Parathyroid adenoma (tissue), 2 donors: ENCODE data around the gene PRDM13.
A peak's percentile ranks its signal among the peaks of the same experiment; 100 is the strongest.

Experiments
- H2AFZ ChIP-seq: fragments of 300-600 bp; sonication (generic); one replicate; pipeline ENCODE4 v1.7.0; 2017; ENCODE audit warnings: antibody characterized with exemption, mild to moderate bottlenecking
- H3K27ac ChIP-seq: fragments of 300-600 bp; sonication (generic); one replicate; pipeline ENCODE4 v1.7.0; 2017
- H3K27me3 ChIP-seq: fragments of 300-600 bp; sonication (generic); one replicate; pipeline ENCODE4 v1.7.0; 2017; ENCODE audit warnings: low read length; ENCODE audit not compliant: control insufficient read depth, insufficient read depth
- H3K36me3 ChIP-seq: fragments of 300-600 bp; sonication (generic); one replicate; pipeline ENCODE4 v1.7.0; 2017; ENCODE audit warnings: low read length; ENCODE audit not compliant: control insufficient read depth, insufficient read depth
- H3K4me1 ChIP-seq: fragments of 300-600 bp; sonication (generic); one replicate; pipeline ENCODE4 v1.7.0; 2017; ENCODE audit warnings: control low read depth
- H3K4me2 ChIP-seq: fragments of 300-600 bp; sonication (generic); one replicate; pipeline ENCODE4 v1.7.0; 2017; ENCODE audit warnings: low read length
- H3K4me3 ChIP-seq: fragments of 300-600 bp; sonication (generic); one replicate; pipeline ENCODE4 v1.7.0; 2017; ENCODE audit warnings: low read depth, low read length
- H3K79me2 ChIP-seq: fragments of 300-600 bp; sonication (generic); one replicate; pipeline ENCODE4 v1.7.0; 2017; ENCODE audit warnings: control low read depth
- H3K9ac ChIP-seq: fragments of 300-600 bp; sonication (generic); one replicate; pipeline ENCODE4 v1.7.0; 2017; ENCODE audit warnings: mild to moderate bottlenecking
- H3K9me3 ChIP-seq: fragments of 300-600 bp; sonication (generic); one replicate; pipeline ENCODE4 v1.7.0; 2017; ENCODE audit warnings: low read length; ENCODE audit not compliant: control insufficient read depth
- TF ChIP-seq, protein P1 (sequence below): fragments of 300-600 bp; sonication (generic); IDR thresholded peaks from one replicate; pipeline ENCODE4 v1.7.0; 2017; ENCODE audit warnings: antibody characterized with exemption, mild to moderate bottlenecking
- donor health status: primary hyperparathyroidism.

Gene PRDM13

GRCh38 chr6:99568103-99568933 is 38.3 kb upstream of the PRDM13 start, which contains the start of gene CCNC:
TSS of gene CCNC (minus strand) at chr6:99568660. CDS start at chr6:99568527, 133 bp downstream.
- peaks cover 14% of the 10 kb centered on the region for H3K79me2 ChIP-seq
- peak within 1 kb of the TSS; percentile 96 for H3K9ac ChIP-seq
- peak within 1 kb of the TSS; percentile 94 for H2AFZ ChIP-seq
- H3K27me3 ChIP-seq: no peaks in the 10 kb centered on the region
- TF ChIP-seq, protein P1, sequence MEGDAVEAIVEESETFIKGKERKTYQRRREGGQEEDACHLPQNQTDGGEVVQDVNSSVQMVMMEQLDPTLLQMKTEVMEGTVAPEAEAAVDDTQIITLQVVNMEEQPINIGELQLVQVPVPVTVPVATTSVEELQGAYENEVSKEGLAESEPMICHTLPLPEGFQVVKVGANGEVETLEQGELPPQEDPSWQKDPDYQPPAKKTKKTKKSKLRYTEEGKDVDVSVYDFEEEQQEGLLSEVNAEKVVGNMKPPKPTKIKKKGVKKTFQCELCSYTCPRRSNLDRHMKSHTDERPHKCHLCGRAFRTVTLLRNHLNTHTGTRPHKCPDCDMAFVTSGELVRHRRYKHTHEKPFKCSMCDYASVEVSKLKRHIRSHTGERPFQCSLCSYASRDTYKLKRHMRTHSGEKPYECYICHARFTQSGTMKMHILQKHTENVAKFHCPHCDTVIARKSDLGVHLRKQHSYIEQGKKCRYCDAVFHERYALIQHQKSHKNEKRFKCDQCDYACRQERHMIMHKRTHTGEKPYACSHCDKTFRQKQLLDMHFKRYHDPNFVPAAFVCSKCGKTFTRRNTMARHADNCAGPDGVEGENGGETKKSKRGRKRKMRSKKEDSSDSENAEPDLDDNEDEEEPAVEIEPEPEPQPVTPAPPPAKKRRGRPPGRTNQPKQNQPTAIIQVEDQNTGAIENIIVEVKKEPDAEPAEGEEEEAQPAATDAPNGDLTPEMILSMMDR: no peak
- peak within 1 kb of the TSS; percentile 82 for H3K4me2 ChIP-seq
- H3K9me3 ChIP-seq: no peaks in the 10 kb centered on the region
- H3K27ac ChIP-seq: peak within 1 kb of the TSS; percentile 72
- H3K4me1 ChIP-seq: no peaks in the 10 kb centered on the region
- H3K4me3 ChIP-seq: peak within 1 kb of the TSS; percentile 95
- H3K36me3 ChIP-seq: no peaks in the 10 kb centered on the region

GRCh38 chr6:99573980-99574617 is 32.5 kb upstream of the PRDM13 start:
- Histone ChIP-seq H3K79me2 (no peaks in the 10 kb centered on the region), H3K27me3 (no peaks in the 10 kb centered on the region), H3K4me1 (no peaks in the 10 kb centered on the region), H2AFZ (no peak overlapping the region), H3K4me3 (no peak overlapping the region), H3K9me3 (no peaks in the 10 kb centered on the region), H3K4me2 (no peak overlapping the region), H3K9ac (no peak overlapping the region), H3K27ac (no peak overlapping the region), H3K36me3 (no peaks in the 10 kb centered on the region)
- TF ChIP-seq, protein P1: no peak

- Histone ChIP-seq H2AFZ (no peak overlapping the region), H3K27ac (no peak overlapping the region), H3K4me3 (no peak overlapping the region), H3K36me3 (no peaks in the 10 kb centered on the region), H3K9me3 (no peaks in the 10 kb centered on the region), H3K79me2 (no peaks in the 10 kb centered on the region), H3K4me2 (no peak overlapping the region), H3K4me1 (no peaks in the 10 kb centered on the region), H3K27me3 (no peaks in the 10 kb centered on the region), H3K9ac (no peak overlapping the region)
- TF ChIP-seq, protein P1: no peak
Observed at GRCh38 chr6:99575544-99576227, 30.9 kb upstream of the PRDM13 start.

DNA sequence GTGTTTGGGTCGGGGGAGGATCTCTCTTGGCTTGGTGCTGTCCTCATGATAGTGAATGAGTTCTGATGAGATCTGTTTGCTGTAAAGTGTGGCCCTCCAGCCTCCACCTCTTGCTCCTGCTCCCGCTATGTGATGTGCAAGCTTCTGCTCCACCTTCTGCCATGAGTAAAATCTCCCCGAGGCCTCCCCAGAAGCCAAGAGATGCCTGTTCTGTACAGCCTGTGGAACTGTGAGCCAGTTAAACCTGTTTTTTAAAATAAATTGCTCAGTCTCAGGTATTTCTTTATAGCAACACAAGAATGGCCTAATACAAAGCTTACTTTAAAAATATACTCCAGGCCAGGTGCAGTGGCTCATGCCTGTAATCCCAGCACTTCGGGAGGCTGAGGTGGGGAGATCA is 26.9 kb upstream of the PRDM13 start:
- Histone ChIP-seq H3K27ac (no peak overlapping the region), H3K27me3 (no peaks in the 10 kb centered on the region), H3K36me3 (no peaks in the 10 kb centered on the region), H3K9ac (no peak overlapping the region), H3K4me2 (no peak overlapping the region), H3K79me2 (no peaks in the 10 kb centered on the region), H2AFZ (no peak overlapping the region), H3K9me3 (no peaks in the 10 kb centered on the region), H3K4me3 (no peak overlapping the region), H3K4me1 (no peaks in the 10 kb centered on the region)
- TF ChIP-seq, protein P1: no peak
